ENCODE measurements around the gene DPYSL4.
A peak's percentile ranks its signal among the peaks of the same experiment; 100 is the strongest.

DPYSL4 gene

GRCh38 chr10:132197271-132198067, 10.7 kb downstream of the DPYSL4 start:
- no peak for DNase-seq

GRCh38 chr10:132198068-132198370, 11.3 kb downstream of the DPYSL4 start:
- no peak for DNase-seq

- no peak for DNase-seq
Measured at GRCh38 chr10:132198381-132199181, 11.8 kb downstream of the DPYSL4 start.

GRCh38 chr10:132199268-132199853, 12.6 kb downstream of the DPYSL4 start:
- DNase-seq: peak; percentile 27

GRCh38 chr10:132199854-132200311, 13.1 kb downstream of the DPYSL4 start:
- DNase-seq: peak; percentile 21

GRCh38 chr10:132200344-132201110, 13.8 kb downstream of the DPYSL4 start:
- DNase-seq: no peak

- DNase-seq: no peak
Measured at GRCh38 chr10:132201111-132201969, 14.6 kb downstream of the DPYSL4 start.

GRCh38 chr10:132202070-132202970, 15.6 kb downstream of the DPYSL4 start:
- DNase-seq: no peak

GRCh38 chr10:132203256-132204077, 16.7 kb downstream of the DPYSL4 start:
- DNase-seq: no peak

- no peak for DNase-seq
Measured at GRCh38 chr10:132204078-132204780, 17.5 kb downstream of the DPYSL4 start.

GRCh38 chr10:132204781-132205473, 18.2 kb downstream of the DPYSL4 start:
- no peak for DNase-seq

GRCh38 chr10:132205650-132206376, 19.1 kb downstream of the DPYSL4 start:
- no peak for DNase-seq

- DNase-seq: no peak
Measured at GRCh38 chr10:132206377-132206745, 19.6 kb downstream of the DPYSL4 start.

- no peak for DNase-seq
Measured at GRCh38 chr10:132206806-132207535, 20.2 kb downstream of the DPYSL4 start.

- no peak for DNase-seq
Measured at GRCh38 chr10:132207536-132208461, 21.1 kb downstream of the DPYSL4 start.

- no peak for DNase-seq
Measured at GRCh38 chr10:132208462-132209050, 21.8 kb downstream of the DPYSL4 start.

All from 8988T (cell line).